ENCODE results near the gene DSE.
A peak's percentile ranks its signal among the peaks of the same experiment; 100 is the strongest.
"Not testable (repeated sequence)": the region's sequence is repeated elsewhere in the genome, so short reads cannot be mapped to it uniquely, and the experiment has no call there.

The DSE gene

DNA sequence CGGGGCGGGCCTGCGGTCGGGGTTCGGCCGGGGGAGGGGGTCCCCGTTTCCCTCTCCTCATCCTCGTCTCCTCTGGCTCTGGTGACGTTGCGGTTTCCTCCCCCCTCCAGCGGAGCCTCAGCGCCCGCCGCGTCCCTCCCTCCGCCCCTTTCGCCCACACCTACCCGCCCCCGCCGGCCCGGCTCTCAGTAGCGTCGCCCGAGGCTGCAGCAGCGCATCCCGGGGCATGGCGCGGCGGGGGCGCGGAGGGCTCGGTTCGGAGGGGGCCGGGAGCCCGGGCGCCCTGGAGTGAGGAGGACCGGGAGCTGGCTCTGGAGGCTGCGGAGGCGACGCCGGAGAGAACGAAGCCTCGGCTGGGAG lies at the start of gene DSE:
TSS of gene DSE (plus strand) at position 188 of the 360 bp plus-strand sequence. CDS start 28,304 bp downstream, outside the sequence.
- DNase-seq, result peak; percentile 55

DNA sequence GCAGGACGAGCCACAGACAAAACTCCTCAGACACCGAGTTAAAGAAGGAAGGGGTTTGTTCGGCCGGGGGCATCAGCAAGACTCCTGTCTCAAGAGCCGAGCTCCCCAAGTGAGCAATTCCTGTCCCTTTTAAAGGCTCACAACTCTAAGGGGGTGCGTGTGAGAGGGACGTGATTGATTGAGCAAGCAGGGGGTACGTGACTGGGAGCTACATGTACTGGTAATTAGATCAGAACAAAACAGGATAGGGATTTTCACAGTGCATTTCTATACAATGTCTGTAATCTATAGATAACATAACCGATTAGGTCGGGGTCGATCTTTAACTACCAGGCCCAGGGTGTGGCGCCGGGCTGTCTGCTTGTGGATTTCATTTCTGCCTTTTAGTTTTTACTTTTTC lies 48.8 kb upstream of the DSE start:
- DNase-seq, result not testable (repeated sequence)

DNA sequence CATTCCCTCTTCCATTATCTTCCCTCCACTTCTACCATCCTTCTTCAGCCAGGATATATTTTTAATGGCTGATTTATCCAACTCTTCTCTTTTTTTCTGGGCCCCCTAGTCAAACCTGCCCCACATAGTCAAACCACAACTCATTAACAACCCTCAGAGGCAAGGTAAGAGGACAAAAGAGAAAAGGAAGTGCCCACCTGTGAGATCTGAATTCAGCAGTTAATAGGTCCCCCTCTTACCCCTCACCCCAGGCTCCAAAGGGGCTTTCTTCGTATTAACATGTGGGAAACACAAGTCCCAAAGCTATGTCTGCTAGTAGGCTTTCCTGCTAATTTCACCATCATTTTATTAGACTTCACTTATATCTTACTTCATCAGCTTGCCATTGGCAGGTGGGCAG lies 46.9 kb upstream of the DSE start:
- no peak for DNase-seq

DNA sequence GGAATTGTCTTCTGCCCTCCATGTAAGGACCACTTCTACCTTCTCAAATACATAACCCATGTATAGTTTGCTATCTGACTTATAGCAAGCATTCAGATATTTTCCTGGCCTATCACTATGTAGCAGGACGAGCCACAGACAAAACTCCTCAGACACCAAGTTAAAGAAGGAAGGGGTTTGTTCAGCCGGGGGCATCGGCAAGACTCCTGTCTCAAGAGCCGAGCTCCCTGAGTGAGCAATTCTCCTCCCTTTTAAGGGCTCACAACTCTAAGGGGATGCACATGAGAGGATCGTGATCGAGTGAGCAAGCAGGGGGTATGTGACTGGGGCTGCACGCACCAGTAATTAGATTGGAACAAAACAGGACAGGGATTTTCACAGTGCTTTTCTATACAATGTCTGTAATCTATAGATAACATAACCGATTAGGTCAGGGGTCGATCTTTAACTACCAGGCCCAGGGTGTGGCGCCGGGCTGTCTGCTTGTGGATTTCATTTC lies 45.1 kb upstream of the DSE start:
- not testable (repeated sequence) for DNase-seq

DNA sequence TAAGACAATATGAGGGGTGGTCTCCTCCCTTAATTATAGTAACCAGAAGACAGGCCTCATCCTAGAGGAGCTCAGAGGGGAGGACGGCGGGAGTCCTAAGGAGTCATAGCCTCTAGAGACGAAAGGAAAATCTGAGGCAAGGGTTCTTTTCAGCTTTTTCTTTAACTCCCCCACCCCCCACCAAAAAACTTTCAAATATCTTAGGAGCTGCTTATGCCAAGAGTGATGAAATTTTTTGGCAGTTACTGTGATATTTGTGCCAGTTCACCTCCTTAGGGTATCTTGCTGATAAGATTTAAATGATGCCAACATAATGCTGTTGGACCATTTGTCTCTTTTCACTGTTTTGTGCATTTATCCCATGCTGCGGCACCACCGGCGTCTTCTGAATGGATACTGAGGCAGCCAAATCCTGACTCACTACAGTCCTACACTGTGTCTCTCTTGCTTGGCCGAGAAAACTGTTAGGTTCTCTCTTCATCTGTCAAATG lies 44.5 kb upstream of the DSE start:
- DNase-seq, result no peak

DNA sequence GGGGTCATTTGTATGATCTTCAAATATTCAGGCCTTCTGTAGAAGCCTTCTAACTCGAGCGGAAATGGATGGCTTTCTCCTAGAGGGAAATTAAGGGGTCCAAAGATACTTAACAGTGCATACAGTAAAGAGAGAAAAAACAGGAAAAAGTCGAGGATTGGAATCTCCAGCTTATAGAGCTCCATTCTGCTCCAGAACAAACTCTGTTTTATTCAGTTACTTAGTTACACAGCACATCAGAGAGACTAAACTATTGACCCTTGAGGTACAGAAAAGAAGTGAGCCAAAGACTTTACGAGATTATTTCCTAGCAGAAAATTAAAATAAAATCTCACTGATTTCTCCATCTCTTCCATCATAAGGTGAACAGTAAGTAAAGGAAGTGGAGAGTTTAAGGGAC lies 43.8 kb upstream of the DSE start:
- DNase-seq, result no peak

DNA sequence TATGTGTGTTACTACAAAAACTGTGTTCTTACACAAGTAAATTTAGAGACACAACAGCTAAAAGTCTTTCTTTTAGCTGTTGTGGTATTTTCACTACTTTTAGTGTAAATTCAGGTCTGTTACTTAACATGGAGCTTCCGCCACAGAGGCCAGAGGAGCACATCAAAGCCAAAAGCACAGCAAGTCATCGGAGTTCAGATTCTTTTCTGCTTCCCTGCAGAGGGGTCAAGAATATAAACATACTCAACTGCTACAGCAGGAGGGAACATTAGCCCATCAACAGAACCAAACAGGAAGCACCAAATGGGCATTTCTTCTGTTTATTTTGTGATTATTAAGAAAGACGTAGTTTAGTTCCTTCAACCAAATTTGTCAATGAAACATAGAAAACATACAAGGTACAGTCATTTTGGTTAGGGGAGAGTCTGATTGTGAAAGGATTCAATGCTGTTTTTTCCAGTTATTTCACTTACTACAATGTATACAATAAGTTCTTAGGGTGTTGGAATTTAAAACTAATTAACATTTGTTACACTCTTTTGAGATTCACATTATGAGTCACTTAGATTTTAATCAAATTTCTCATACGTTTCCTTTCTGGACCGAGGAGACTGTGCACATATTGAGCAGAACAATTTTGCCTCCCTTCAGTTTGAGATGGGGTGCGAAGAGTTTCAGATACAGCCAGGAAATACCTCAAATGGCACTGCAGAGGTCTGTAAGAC lies 42.8 kb upstream of the DSE start:
- no peak for DNase-seq

DNA sequence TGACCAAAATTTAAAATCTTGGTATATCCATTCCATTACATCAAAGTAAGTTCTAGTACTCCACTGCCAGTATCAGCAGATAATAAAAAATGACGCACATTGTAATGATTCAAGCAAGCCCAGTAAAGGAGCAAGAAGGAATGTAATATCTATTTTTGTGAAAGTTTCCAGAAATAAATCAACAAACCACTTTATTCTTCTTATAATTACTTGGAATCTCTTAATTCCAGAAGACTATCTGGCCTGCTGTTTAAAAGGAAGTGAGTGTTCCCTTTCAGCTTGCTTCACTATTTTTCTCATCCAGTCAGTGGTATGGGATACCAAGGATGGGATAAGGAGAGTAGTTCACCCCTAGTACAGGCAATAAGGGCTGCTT lies 42.2 kb upstream of the DSE start:
- no peak for DNase-seq

DNA sequence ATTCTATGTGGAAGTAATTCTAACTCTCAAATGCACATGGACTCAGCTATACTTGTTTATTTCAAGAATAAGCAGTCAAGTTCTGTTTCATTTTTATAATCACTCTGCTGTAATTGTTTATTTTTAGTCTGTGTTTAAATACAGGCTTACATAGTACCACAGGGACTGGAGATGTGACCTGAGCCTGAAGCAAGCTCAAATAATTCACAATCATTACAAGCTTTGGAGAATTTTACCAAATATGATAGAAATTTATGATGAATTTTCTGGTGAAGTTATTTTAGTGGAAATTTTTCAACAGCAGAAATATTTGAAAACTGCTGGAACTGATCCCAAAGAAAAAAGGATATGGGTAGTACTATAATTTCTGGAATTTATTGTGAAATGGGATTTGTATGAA lies 41.6 kb upstream of the DSE start:
- no peak for DNase-seq

DNA sequence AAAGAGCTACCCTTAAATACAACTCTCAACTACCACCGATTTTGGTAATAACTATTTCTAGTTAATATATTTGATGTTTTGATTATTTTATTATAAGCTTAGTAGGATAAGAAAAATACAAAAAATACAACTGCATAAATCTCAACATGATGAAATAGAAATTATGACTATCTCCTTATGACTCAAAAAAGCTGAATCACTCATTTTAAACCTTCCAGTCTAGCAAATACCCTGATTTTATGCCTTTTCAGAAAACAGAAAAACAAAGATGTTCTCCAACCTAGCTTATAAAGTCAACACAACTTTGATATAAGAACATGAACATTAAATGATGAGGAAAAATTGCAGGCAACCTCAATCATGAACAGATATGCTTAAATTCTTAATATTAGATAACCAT lies 40.2 kb upstream of the DSE start:
- no peak for DNase-seq

DNA sequence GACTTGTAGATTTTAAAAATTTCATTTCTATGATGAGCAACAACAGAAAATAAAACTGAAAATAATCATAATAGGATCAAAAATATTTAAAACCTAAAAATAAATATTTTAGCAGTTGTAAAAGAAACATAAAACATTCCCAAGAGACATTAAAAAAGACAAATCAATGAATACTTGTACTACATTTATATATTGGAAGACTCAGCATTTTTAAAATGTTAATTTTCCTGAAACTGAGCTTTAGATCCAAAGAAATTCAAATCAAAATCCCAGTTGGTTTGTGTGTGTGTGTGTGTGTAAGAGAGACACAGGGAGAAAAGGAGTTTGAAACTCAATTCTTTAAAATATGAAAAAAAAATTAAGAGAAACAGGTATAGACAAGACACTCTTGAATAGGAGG lies 38.7 kb upstream of the DSE start:
- DNase-seq, result no peak

DNA sequence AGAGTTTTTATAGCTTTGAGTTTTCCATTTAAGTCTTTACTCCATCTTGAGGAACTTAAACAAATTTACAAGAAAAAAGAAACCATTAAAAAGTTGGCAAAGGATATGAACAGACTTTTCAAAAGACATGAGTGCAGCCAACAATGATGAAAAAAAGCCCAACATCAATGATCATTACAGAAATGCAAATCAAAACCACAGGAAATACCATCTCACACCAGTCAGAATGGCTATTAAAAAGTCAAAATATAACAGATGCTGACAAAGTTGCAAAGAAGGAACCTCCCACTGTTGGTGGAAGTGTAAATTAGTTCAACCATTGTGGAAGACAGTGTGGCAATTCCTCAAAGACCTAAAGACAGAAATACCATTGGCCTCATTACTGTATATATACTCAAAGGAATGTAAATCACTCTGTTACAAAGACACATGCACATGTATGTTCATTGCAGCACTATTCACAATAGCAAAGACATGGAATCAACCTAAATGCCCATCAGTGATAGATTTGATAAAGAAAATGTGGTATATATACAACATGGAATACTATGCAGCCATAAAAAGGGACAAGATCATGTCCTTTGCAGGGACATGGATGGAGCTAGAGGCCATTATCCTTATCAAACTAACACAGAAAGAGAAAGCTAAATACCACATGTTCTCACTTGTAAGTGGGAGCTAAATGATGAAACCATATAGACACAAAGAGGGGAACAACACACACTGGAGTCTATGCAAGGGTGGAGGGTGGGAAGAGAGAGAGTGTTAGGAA lies 35.9 kb upstream of the DSE start:
- not testable (repeated sequence) for DNase-seq

DNA sequence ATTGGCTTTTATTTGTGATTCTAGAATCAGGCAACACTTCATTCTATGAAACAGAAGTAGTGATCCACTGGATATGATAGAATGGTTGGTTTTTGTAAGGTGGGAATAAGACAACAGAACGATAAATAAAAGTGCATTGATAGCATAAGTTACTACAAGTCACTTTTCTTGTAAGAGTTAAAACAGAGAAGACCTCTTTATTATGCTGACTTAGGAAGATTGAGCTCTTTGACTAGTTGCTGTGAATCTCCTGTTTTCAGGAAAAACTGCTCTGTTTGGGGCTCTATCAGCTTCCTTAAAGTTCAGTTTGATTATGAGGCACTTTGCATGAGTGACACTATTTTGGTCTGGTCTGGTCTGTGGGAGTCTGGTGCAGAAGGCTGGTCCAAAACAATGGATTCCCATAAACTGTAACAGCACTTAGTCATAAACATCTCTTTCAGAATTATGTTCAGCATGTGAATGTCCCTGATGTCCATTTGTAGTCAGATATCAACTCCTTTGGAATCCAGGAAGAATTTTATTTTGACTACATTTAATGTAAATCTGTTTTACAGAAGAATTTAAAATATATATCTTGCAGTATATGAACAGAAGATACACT lies 35.0 kb upstream of the DSE start:
- no peak for DNase-seq

DNA sequence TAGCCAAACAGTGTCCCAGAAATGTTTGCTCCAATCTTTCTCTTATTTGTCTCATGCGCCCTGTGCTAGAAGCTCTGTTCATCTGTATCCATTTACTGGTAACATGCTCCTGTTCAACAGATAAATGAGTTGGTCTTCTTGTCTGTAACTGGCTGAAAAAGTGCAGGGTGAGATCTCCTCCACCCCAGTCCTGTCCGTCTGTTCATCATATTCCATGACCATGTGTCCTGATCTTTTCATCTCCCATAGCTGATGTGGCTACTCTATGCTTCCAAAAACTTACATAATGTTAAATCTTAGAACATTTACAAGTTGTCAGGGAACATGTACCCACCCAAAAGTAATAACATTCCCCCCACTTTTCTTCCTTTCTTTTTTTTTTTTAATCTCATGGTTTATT lies 31.8 kb upstream of the DSE start:
- no peak for DNase-seq

DNA sequence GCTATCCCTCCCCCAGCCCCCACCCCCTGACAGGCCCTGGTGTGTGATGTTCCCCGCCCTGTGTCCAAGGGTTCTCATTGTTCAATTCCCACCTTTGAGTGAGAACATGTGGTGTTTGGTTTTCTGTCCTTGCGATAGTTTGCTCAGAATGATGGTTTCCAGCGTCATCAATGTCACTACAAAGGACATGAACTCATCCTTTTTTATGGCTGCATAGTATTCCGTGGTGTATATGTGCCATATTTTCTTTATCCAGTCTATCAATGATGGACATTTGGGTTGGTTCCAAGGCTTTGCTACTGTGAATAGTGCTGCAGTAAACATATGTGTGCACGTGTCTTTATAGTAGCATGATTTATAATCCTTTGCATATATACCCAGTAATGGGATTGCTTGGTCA lies 30.1 kb upstream of the DSE start:
- not testable (repeated sequence) for DNase-seq

DNA sequence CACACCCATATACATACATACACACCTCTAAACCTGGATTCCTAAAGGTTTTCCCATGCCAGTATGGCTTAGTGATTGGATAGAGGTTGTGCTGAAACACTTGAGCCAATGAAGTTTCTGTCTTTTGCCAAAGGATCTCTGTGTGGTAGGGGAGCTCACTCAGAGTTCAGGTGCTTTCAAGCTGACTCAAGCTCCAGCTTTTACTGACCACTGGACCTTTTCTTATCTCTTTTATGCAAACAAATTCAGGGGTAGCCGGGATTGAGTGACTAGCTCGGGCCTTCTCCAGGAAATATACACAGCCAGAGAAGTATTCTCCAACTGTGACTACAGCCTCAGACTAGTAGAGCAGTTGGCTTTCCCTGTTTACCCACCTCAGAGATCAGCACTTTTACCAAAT lies 21.5 kb upstream of the DSE start:
- DNase-seq, result no peak

DNA sequence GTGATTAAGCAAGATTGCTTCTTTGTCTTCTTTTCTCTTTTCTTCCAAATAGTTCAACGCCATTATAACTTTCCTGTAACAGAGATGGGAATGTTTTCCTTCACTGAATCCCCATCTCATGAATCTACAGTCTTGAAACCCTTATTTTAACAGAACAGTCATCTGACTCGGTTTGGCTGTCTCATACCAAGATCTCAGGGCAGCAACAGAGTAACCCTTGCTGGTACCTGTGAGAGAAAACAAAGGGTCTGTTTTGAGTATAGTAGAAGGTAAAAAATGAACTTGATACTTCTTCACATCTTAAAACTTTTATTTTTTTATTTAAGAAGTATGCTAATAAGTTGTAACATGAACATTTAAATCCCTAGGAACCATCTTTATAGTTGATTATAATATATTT lies 19.6 kb upstream of the DSE start:
- DNase-seq, result no peak

DNA sequence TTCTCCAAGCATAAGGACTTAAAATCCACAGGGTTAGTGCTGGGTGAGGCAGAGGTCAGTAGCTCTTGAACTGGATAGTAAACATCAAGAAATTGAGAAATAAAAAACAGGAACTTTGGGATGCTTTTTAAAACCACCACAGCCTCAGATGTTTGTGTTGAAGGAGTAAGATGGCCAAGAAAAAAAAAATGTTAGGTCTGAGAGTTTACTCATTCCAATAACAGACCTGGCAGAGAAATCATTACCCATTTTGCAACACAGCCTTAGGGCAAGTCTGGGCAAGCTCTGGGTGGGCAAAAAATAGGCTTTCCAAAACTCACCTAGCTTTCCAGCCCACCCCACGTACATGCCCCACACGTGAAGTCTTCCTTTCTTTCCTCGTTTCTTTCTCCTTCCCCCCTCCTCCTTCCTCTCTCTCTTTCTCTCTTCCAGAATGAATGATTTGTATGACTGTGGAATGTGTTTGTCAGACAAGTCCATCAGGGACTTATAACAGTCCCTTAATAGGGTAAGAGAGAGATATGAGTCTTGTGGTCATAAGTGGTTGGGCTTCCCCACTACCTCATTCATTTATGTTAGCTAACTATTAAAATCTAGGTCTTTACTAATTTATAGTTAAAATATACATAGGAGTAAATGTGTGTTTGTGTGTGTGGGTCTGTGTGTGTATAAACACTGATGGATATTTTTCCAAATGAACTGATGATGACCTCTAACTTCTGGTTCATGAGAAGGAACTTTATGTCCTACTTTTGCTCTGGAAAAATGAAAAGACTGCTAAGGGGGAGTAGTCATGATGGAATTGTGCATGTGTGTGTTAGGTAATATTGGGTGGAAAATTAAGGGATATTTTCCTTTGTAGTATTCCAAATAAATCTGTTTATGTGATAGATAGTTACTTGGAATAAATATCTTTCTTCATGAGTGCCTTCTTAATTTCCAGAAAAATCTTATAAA lies 18.0 kb upstream of the DSE start:
- DNase-seq, result no peak

DNA sequence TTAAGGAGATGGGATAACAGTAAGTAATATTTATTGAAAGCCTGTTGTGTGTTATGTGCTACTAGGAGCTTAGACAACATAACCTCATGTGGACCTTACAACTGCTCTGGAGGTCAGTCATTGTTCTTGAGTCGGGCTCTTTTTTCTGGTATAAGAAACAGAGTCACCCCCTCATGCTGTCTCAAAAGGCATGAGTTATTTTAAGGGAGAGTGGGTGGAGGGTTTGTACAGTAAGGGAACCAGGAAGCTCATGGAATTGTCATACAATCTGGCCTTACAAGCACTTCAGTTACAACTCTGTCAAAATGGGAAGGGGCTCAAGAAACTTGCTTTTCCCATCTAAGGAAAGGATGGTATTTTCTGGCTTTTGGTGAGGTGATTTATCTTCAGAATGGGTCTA lies 16.5 kb upstream of the DSE start:
- DNase-seq, result no peak

DNA sequence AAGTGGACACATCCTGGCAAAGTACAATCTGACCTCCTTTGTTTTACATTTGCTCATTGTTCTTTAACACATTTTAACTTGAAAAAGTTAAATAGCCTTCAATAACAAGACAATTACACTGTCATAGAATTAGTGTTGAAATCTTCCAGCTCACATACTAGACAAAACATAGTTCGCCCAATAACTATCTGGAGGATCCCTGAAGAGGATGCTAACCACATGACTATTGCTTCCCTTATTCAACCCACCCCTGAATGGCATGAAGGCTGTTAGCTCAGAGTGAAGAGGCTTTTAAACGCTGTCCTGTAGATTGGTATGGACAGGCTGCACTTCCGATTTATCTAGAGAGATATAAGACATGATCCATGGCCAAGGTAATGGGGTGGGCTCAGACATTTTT lies 15.0 kb upstream of the DSE start:
- DNase-seq, result no peak

DNA sequence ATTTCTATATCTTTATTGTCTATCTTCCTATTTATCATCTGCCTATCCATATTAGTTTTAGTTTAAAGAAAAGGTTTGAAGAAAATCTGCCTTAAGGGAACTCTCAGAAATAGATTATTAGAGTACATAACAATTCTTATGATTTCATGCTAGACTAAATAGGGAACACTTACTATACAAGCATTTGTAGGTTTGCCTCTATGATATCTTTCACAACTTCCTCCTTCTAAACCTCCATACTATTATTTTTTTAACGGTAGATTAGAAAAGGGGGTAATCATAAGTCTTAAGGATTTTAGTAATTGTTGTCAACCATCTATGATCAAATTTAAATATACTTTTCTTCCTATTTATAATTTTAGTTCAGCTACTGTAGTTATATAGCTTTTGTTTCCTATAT lies 11.6 kb upstream of the DSE start:
- DNase-seq, result no peak

DNA sequence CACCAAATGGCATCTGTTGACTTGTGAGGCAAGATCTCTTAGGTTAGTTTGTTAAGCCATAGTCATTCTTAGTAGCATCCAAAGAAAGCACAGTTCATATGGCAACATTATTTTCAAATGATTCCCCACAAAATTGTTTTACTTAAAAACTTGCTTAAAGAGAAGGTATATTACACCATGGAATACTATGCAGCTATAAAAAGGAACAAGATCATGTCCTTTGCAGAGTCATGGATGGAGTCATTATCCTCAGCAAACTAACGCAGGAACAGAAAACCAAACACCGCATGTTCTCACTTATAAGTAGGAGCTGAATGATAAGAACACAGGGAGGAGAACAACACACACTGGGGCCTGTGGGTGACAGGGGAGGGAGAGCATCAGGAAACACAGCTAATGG lies 10.9 kb upstream of the DSE start:
- DNase-seq, result no peak

DNA sequence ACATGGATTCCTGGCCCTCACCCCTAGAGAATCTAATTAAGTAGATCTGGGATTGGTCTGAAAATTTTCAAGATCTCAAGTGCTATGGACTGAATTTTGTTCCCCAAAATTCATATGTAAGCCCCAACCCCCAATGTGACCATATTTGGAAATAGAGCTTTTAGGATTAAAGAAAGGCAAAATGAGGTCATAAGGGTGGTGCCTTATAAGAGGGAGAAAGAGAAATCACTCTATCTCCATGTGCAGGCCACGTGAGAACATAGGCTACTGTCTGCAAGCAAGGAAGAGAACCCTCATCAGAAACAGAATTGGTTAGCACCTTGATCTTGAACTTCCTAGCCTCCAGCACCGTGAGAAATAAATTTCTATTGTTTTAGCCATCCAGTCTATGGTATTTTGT lies 8.5 kb upstream of the DSE start:
- DNase-seq, result no peak

Measured in activated CD4-positive, alpha-beta T cell treated with anti-CD3 and anti-CD28 coated beads, Interleukin-2, amount 50 U/mL, for 1 hour (primary cell).